H1 (cell line): Measurements from ENCODE around the gene FARSB. TPM values are rescaled to one million over a fixed set of nuclear protein-coding genes. Genes with fewer than 3 reads are reported as not detected.

Experiments
- CTCF ChIA-PET: fragments of 300-600 bp; sonication (Branson Sonifier 250); formaldehyde crosslinking; loops from one replicate; lab custom pipeline; 2021; ENCODE audit not compliant: partially characterized antibody; lab: Charles Lee
- POLR2A ChIA-PET: fragments of 300-600 bp; sonication (Branson Sonifier 250); formaldehyde crosslinking; loops from one replicate; lab custom pipeline; 2021; ENCODE audit warnings: inconsistent platforms; ENCODE audit not compliant: partially characterized antibody; lab: Charles Lee
- DNase-seq, 2 experiments: peaks; one replicate each; pipeline versions ENCODE4 v3.0.0 to v3.0.0-alpha.2; 2010 to 2022; ENCODE audit warnings: low spot score in 2 of 2, low read depth in 1 of 2, mixed read lengths in 1 of 2
- FAIRE-seq: peaks from 2 replicates; lab custom pipeline; 2011; peaks lifted over from hg19 to GRCh38; lab: Jason Lieb, UNC
- H2AFZ ChIP-seq: 2 replicates; pipeline ENCODE4 v1.8.1; 2012; ENCODE audit warnings: low read length, inconsistent platforms
- H2AK5ac ChIP-seq: 2 replicates; pipeline ENCODE4 v1.6.1; 2013; ENCODE audit warnings: low read depth, low read length
- H2BK120ac ChIP-seq: replicated peaks from 2 replicates; pipeline ENCODE3; 2013; ENCODE audit warnings: low read depth, low read length, inconsistent platforms
- H2BK12ac ChIP-seq: 2 replicates; pipeline ENCODE4 v1.6.1; 2013; ENCODE audit warnings: low read depth, low read length
- H2BK15ac ChIP-seq: 2 replicates; pipeline ENCODE4 v1.6.1; 2013; ENCODE audit warnings: low read length
- H2BK20ac ChIP-seq: 2 replicates; pipeline ENCODE4 v1.6.1; 2013; ENCODE audit warnings: low read length
- H2BK5ac ChIP-seq: 2 replicates; pipeline ENCODE4 v1.6.1; 2013; ENCODE audit warnings: low read depth, low read length
- H3K14ac ChIP-seq: 2 replicates; pipeline ENCODE4 v1.6.1; 2013; ENCODE audit warnings: inconsistent platforms; ENCODE audit not compliant: insufficient read length
- H3K18ac ChIP-seq: 2 replicates; pipeline ENCODE4 v1.6.1; 2013; ENCODE audit warnings: low read length; ENCODE audit errors: extremely low read depth
- H3K23ac ChIP-seq: 2 replicates; pipeline ENCODE4 v1.6.1; 2013; ENCODE audit warnings: inconsistent platforms; ENCODE audit not compliant: insufficient read length
- H3K23me2 ChIP-seq: 2 replicates; pipeline ENCODE4 v1.6.1; 2013; ENCODE audit warnings: low read depth, low read length
- H3K27ac ChIP-seq: 2 replicates; pipeline ENCODE4 v1.6.1; 2011; ENCODE audit warnings: low read depth, low read length, inconsistent platforms
- H3K27me3 ChIP-seq, 4 experiments: replicated peaks in 1 of 4; 1 replicate in 1 of 4; 2 replicates in 3 of 4; pipeline versions ENCODE4 v1.6.1 to v1.8.1; 2011 to 2013; ENCODE audit warnings: low read length in 3 of 4, mild to moderate bottlenecking in 3 of 4, inconsistent platforms in 2 of 4, mixed read lengths in 2 of 4, moderate library complexity in 1 of 4; ENCODE audit not compliant: control insufficient read depth in 3 of 4, insufficient read depth in 3 of 4; ENCODE audit errors: extremely low read depth in 1 of 4
- H3K36me3 ChIP-seq, 4 experiments: 2 replicates each; pipeline versions ENCODE4 v1.6.1 to v1.8.1; 2011 to 2013; ENCODE audit warnings: mild to moderate bottlenecking in 4 of 4, low read length in 3 of 4, moderate library complexity in 2 of 4, control low read depth in 1 of 4, inconsistent platforms in 1 of 4; ENCODE audit not compliant: insufficient read depth in 4 of 4, control insufficient read depth in 2 of 4
- H3K4ac ChIP-seq: replicated peaks from 2 replicates; pipeline ENCODE3; 2013; ENCODE audit warnings: low read length, low read depth, mixed read lengths, inconsistent platforms; ENCODE audit not compliant: insufficient read length
- H3K4me1 ChIP-seq, 4 experiments: replicated peaks in 1 of 4; 1 replicate in 1 of 4; 2 replicates in 3 of 4; pipeline versions ENCODE4 v1.6.1 to v1.8.1; 2011 to 2013; ENCODE audit warnings: low read length in 3 of 4, inconsistent platforms in 2 of 4, mixed read lengths in 1 of 4; ENCODE audit not compliant: insufficient read depth in 4 of 4, control insufficient read depth in 3 of 4
- H3K4me2 ChIP-seq, 2 experiments: 2 replicates each; pipeline versions ENCODE4 v1.6.1 to v1.8.1; 2011 to 2013; ENCODE audit warnings: low read depth in 2 of 2, low read length in 2 of 2, control low read depth in 1 of 2, inconsistent platforms in 1 of 2, mild to moderate bottlenecking in 1 of 2; ENCODE audit not compliant: insufficient read depth in 1 of 2
- H3K4me3 ChIP-seq, 4 experiments: fragments of 200-600, 300-600 bp in 1 of 4; sonication (generic), shearing (Covaris generic), sonication (Bioruptor Twin) in 1 of 4; 2 replicates each; pipeline versions ENCODE4 v1.5.1 to v1.8.1; 2011 to 2016; ENCODE audit warnings: low read length in 4 of 4, low read depth in 3 of 4, control low read depth in 2 of 4, inconsistent platforms in 2 of 4, mild to moderate bottlenecking in 2 of 4, mixed read lengths in 1 of 4, moderate library complexity in 1 of 4; ENCODE audit not compliant: insufficient read depth in 2 of 4; ENCODE audit errors: extremely low read depth in 1 of 4
- H3K56ac ChIP-seq: replicated peaks from 2 replicates; pipeline ENCODE3; 2013; ENCODE audit warnings: low read depth, mild to moderate bottlenecking, mixed read lengths, low read length, inconsistent platforms; ENCODE audit not compliant: insufficient read length
- H3K79me1 ChIP-seq: 2 replicates; pipeline ENCODE4 v1.6.1; 2013; ENCODE audit warnings: low read depth, low read length, control low read depth
- H3K79me2 ChIP-seq, 2 experiments: 2 replicates each; pipeline versions ENCODE4 v1.6.1 to v1.8.1; 2012 to 2013; ENCODE audit warnings: low read length in 2 of 2, mild to moderate bottlenecking in 2 of 2, inconsistent platforms in 1 of 2; ENCODE audit not compliant: insufficient read depth in 2 of 2, control insufficient read depth in 1 of 2
- H3K9ac ChIP-seq, 4 experiments: replicated peaks in 1 of 4; 1 replicate in 1 of 4; 2 replicates in 3 of 4; pipeline versions ENCODE4 v1.6.1 to v1.8.1; 2011 to 2013; ENCODE audit warnings: low read depth in 3 of 4, low read length in 3 of 4, control low read depth in 2 of 4, mild to moderate bottlenecking in 2 of 4, moderate library complexity in 2 of 4, inconsistent platforms in 1 of 4; ENCODE audit errors: extremely low read depth in 1 of 4
- H3K9me3 ChIP-seq, 2 experiments: 2 replicates each; pipeline versions ENCODE4 v1.6.1 to v1.8.1; 2012 to 2013; ENCODE audit warnings: mild to moderate bottlenecking in 2 of 2, moderate library complexity in 2 of 2, control low read depth in 1 of 2, inconsistent platforms in 1 of 2, low read depth in 1 of 2, low read length in 1 of 2, mixed read lengths in 1 of 2; ENCODE audit not compliant: insufficient read depth in 2 of 2
- H4K20me1 ChIP-seq, 2 experiments: replicated peaks in 1 of 2; 2 replicates each; pipeline versions ENCODE3 to v1.8.1; 2011 to 2013; ENCODE audit warnings: inconsistent platforms in 2 of 2, low read length in 2 of 2, mild to moderate bottlenecking in 1 of 2; ENCODE audit not compliant: insufficient read depth in 2 of 2, control insufficient read depth in 1 of 2
- H4K5ac ChIP-seq: 2 replicates; pipeline ENCODE4 v1.6.1; 2013; ENCODE audit warnings: low read length, low read depth, mixed read lengths, inconsistent platforms; ENCODE audit not compliant: insufficient read length
- H4K8ac ChIP-seq: 2 replicates; pipeline ENCODE4 v1.8.0; 2013; ENCODE audit warnings: mild to moderate bottlenecking, moderate library complexity, low read length, inconsistent platforms; ENCODE audit not compliant: insufficient read depth; ENCODE audit errors: extremely low read depth
- H4K91ac ChIP-seq: replicated peaks from 2 replicates; pipeline ENCODE3; 2013; ENCODE audit warnings: low read length, mixed read lengths, inconsistent platforms; ENCODE audit not compliant: insufficient read length
- CBX5 ChIP-seq: fragments of 300-800, 300-1000 bp; sonication (generic); IDR thresholded peaks from 2 replicates; pipeline ENCODE4 v1.7.1; 2016; ENCODE audit warnings: antibody characterized with exemption, low read length, low read depth
- GABPA ChIP-seq: IDR thresholded peaks from 2 replicates; pipeline ENCODE4 v1.6.1; 2011; ENCODE audit warnings: mild to moderate bottlenecking, low read length, moderate library complexity, borderline replicate concordance; ENCODE audit not compliant: insufficient read depth
- POU5F1 ChIP-seq: IDR thresholded peaks from 2 replicates; pipeline ENCODE4 v1.6.1; 2011; ENCODE audit warnings: low read depth, mild to moderate bottlenecking, low read length, moderate library complexity
- RFX5 ChIP-seq: IDR thresholded peaks from 2 replicates; pipeline ENCODE4 v1.6.1; 2011; ENCODE audit warnings: low read depth, low read length, improper control_type of control experiment, borderline replicate concordance
- SP4 ChIP-seq: IDR thresholded peaks from 2 replicates; pipeline ENCODE4 v1.6.1; 2012; ENCODE audit warnings: low read length, inconsistent platforms
- WGBS, 2 experiments: shearing (Covaris generic) in 1 of 2; methylation state at CpG; one replicate each; pipeline versions ENCODE4 v1.1.6 to v1.1.7; 2013 to 2015; ENCODE audit warnings: low lambda C conversion rate in 2 of 2, mixed read lengths in 2 of 2, inconsistent platforms in 1 of 2, low coverage in 1 of 2, missing lambda C conversion rate in 1 of 2; ENCODE audit not compliant: insufficient replicate concordance in 2 of 2, insufficient coverage in 1 of 2, insufficient read length in 1 of 2; ENCODE audit errors: extremely low coverage in 1 of 2, missing lambda C conversion rate in 1 of 2; 5-methylcytosine and 5-hydroxymethylcytosine counted together
- polyA plus RNA-seq, 7 experiments: library from polyadenylated mRNA; depleted of rRNA in 3 of 7; stranded (reverse) in 5 of 7; unstranded in 2 of 7; fragments of >200 nt in 5 of 7; fragments of 200-250 nt in 2 of 7; gene quantifications; 1 replicate in 5 of 7; 2 replicates in 1 of 7; 4 replicates in 1 of 7; pipeline versions ENCODE4 v1.2.1 to v1.2.3, GENCODE V29; 2011 to 2013; ENCODE audit warnings: missing spikeins in 2 of 7, mixed read lengths in 2 of 7
- total RNA-seq: library from RNA; stranded (reverse); fragmentation: NEBNext Ultra II Directional; extraction: Animal tissue kit (Norgen Biotek cat#: 25700); gene quantifications from 2 replicates; pipeline ENCODE4 v1.2.1, GENCODE V29; 2021
- TF ChIP-seq, protein P1 (sequence below), 3 experiments: IDR thresholded peaks; 1 replicate in 2 of 3; 2 replicates in 1 of 3; pipeline versions ENCODE4 v1.5.1 to v1.6.1; 2011; ENCODE audit warnings: low read length in 3 of 3, mild to moderate bottlenecking in 3 of 3, inconsistent platforms in 2 of 3, low read depth in 1 of 3, moderate library complexity in 1 of 3; ENCODE audit not compliant: insufficient read depth in 1 of 3; ENCODE audit errors: control extremely low read depth in 1 of 3

FARSB gene
- total and polyA plus RNA-seq, 2 of the 8 experiments (the other 6 are each of a cell fraction or from before 2014, with no cell fraction given): 21.0 to 37.9 TPM

- H4K5ac ChIP-seq: no peak overlapping the region
- no peak overlapping the region for H3K27ac ChIP-seq
- no peak overlapping the region for H3K4ac ChIP-seq
- no peaks in the 10 kb centered on the region for H3K9me3 ChIP-seq
- no peaks in the 10 kb centered on the region for H3K79me2 ChIP-seq
- POLR2A ChIA-PET: no interaction called here
- CTCF ChIA-PET: interaction anchor here (2.3 kb wide), 1 partner anchor 39 kb away, joined by 6 read pairs; no protein-coding TSS in a partner anchor
- H2AFZ ChIP-seq: no peak overlapping the region
- DNase-seq (no peak), FAIRE-seq (no peak)
- peaks cover 0 to 4% (median 1%) of the 10 kb centered on the region in 4 experiments; a peak in 4 of 7 replicates for H3K4me1 ChIP-seq
- 79% methylated on average over 1 of the region's 1 CpG; no CpG with 5 or more reads in 1 of the 2 experiments for WGBS, 2 experiments
- no peak overlapping the region for H3K9ac ChIP-seq
- H3K23me2 ChIP-seq: no peaks in the 10 kb centered on the region
- H3K23ac ChIP-seq: no peak overlapping the region
- H3K79me1 ChIP-seq: no peaks in the 10 kb centered on the region
- H3K14ac ChIP-seq: no peak overlapping the region
- H3K18ac ChIP-seq: no peak overlapping the region
- no peak overlapping the region for H2BK120ac ChIP-seq
- no peak overlapping the region for H3K4me2 ChIP-seq
- H2BK5ac ChIP-seq: no peak overlapping the region
- H2BK12ac ChIP-seq: no peak overlapping the region
- no peak overlapping the region for H4K91ac ChIP-seq
- peaks cover 0 to 2% (median 0%) of the 10 kb centered on the region in 4 experiments; a peak in 1 of 7 replicates for H3K27me3 ChIP-seq
- H3K36me3 ChIP-seq: no peaks in the 10 kb centered on the region
- H4K8ac ChIP-seq: no peak overlapping the region
- TF ChIP-seq, protein P1, sequence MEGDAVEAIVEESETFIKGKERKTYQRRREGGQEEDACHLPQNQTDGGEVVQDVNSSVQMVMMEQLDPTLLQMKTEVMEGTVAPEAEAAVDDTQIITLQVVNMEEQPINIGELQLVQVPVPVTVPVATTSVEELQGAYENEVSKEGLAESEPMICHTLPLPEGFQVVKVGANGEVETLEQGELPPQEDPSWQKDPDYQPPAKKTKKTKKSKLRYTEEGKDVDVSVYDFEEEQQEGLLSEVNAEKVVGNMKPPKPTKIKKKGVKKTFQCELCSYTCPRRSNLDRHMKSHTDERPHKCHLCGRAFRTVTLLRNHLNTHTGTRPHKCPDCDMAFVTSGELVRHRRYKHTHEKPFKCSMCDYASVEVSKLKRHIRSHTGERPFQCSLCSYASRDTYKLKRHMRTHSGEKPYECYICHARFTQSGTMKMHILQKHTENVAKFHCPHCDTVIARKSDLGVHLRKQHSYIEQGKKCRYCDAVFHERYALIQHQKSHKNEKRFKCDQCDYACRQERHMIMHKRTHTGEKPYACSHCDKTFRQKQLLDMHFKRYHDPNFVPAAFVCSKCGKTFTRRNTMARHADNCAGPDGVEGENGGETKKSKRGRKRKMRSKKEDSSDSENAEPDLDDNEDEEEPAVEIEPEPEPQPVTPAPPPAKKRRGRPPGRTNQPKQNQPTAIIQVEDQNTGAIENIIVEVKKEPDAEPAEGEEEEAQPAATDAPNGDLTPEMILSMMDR (IDR thresholded peaks at IDR 0.05; ENCODE audit: control extremely low read depth in 1 of 3, insufficient read depth in 1 of 3, low read depth in 1 of 3, low read length in 3 of 3): no peak
- no peak for TF ChIP-seq POU5F1
- no peak for TF ChIP-seq CBX5
- TF ChIP-seq SP4: no peak
- TF ChIP-seq GABPA: no peak
- no peak for TF ChIP-seq RFX5
- no peaks in the 10 kb centered on the region for H4K20me1 ChIP-seq
- H2BK15ac ChIP-seq: no peak overlapping the region
- H2AK5ac ChIP-seq: no peak overlapping the region
- H3K56ac ChIP-seq: no peak overlapping the region
- H2BK20ac ChIP-seq: no peak overlapping the region
- H3K4me3 ChIP-seq: no peak overlapping the region
These were observed 133.8 kb downstream of the FARSB start for GRCh38 chr2:222522082-222522481.
